Stimulated activated CD8-positive, alpha-beta memory T cell treated with anti-CD3 and anti-CD28 coated beads, Interleukin-7, amount 100 ng/mL, for 4 hours (primary cell): ENCODE results near the gene TUSC2.
A peak's percentile ranks its signal among the peaks of the same experiment; 100 is the strongest.
"Not testable (repeated sequence)": the region's sequence is repeated elsewhere in the genome, so short reads cannot be mapped to it uniquely, and the experiment has no call there.

ENCODE experiments used
- DNase-seq, 2 donors: peaks; one replicate each; pipeline ENCODE4 v3.0.0-alpha.2; 2020; ENCODE audit warnings: low read depth in 2 of 2

TUSC2 gene

GRCh38 chr3:50294492-50295403 is 33.3 kb downstream of the TUSC2 start:
- DNase-seq, result no peak

- DNase-seq, result no peak
Measured at GRCh38 chr3:50294089-50294488, 33.9 kb downstream of the TUSC2 start.

GRCh38 chr3:50293079-50293801 is 34.8 kb downstream of the TUSC2 start:
- DNase-seq, result no peak

- DNase-seq, result peak; percentile 91 to 96
Measured at GRCh38 chr3:50292159-50293078, 35.6 kb downstream of the TUSC2 start, which contains the start of gene IFRD2. TSS of gene IFRD2 (minus strand) at chr3:50292429. CDS start at chr3:50292274, 155 bp downstream.

- no peak for DNase-seq
Measured at GRCh38 chr3:50290161-50290641, 37.8 kb downstream of the TUSC2 start.

- no peak for DNase-seq
Measured at GRCh38 chr3:50289130-50289529, 38.9 kb downstream of the TUSC2 start.

GRCh38 chr3:50288387-50289007 is 39.5 kb downstream of the TUSC2 start:
- no peak for DNase-seq

- DNase-seq, result no peak
Measured at GRCh38 chr3:50287262-50287661, 40.8 kb downstream of the TUSC2 start.

GRCh38 chr3:50286322-50287227 is 41.4 kb downstream of the TUSC2 start:
- DNase-seq, result no peak

- not testable (repeated sequence) for DNase-seq
Measured at GRCh38 chr3:50284121-50284520, 43.9 kb downstream of the TUSC2 start.

GRCh38 chr3:50279255-50280016 is 48.6 kb downstream of the TUSC2 start:
- no peak for DNase-seq

- DNase-seq, result no peak
Measured at GRCh38 chr3:50278880-50279224, 49.2 kb downstream of the TUSC2 start, which contains the start of gene LSMEM2. TSS of gene LSMEM2 (plus strand) at chr3:50279087. CDS start at chr3:50279114, 27 bp downstream.

- DNase-seq, result no peak
Measured at GRCh38 chr3:50278123-50278879, 49.7 kb downstream of the TUSC2 start.

GRCh38 chr3:50276762-50277101 is 51.3 kb downstream of the TUSC2 start:
- no peak for DNase-seq

- no peak for DNase-seq
Measured at GRCh38 chr3:50275996-50276761, 51.8 kb downstream of the TUSC2 start.

- DNase-seq, result no peak
Measured at GRCh38 chr3:50275141-50275995, 52.7 kb downstream of the TUSC2 start.
